HCT116 (cell line): ENCODE data around the gene PCDH20. TPM values are rescaled to one million over a fixed set of nuclear protein-coding genes. Genes with fewer than 3 reads are reported as not detected.

Source experiments
- ATAC-seq: fragments of 200-7000 bp; cut with Tn5 transposase; 2 replicates; pipeline ENCODE4 v1.9.1; 2020; ENCODE audit warnings: mild to moderate bottlenecking, moderate library complexity
- BruUV-seq: library from RNA; stranded (reverse); fragments of 400-500 nt; replicated peaks from 2 replicates; lab custom pipeline; 2021; lab: Mats Ljungman, UMichigan
- CTCF ChIA-PET: fragments of 300-600 bp; sonication (Branson Sonifier 250); formaldehyde crosslinking; loops from one replicate; lab custom pipeline; 2021; ENCODE audit warnings: antibody characterized with exemption; lab: Charles Lee
- POLR2A ChIA-PET: fragments of 300-600, 350-600 bp; sonication (Branson Sonifier 250); formaldehyde crosslinking; loops from one replicate; lab custom pipeline; 2021; ENCODE audit warnings: antibody characterized with exemption; lab: Charles Lee
- RAD21 ChIA-PET, 2 experiments: fragments of 300-600 bp; sonication (Branson Sonifier 250); formaldehyde crosslinking; loops; one replicate each; lab custom pipeline; 2023; ENCODE audit warnings: low total read pairs in 2 of 2; ENCODE audit not compliant: uncharacterized antibody in 2 of 2, unreplicated experiment in 2 of 2, low non-redundant PET in 1 of 2; lab: Charles Lee
- DNase-seq: peaks from one replicate; pipeline ENCODE4 v3.0.0-alpha.2; 2010; ENCODE audit warnings: low read depth, low spot score
- H2AFZ ChIP-seq: fragments of 200-600 bp; shearing (Covaris generic), sonication (generic); 2 replicates; pipeline ENCODE4 v1.6.1; 2017; ENCODE audit warnings: low read depth, mixed run types, mixed read lengths, antibody characterized with exemption, low read length; ENCODE audit not compliant: poor library complexity, severe bottlenecking
- H3K27ac ChIP-seq: 2 replicates; pipeline ENCODE4 v1.5.1; 2012; ENCODE audit warnings: low read depth, low read length
- H3K27me3 ChIP-seq: fragments of 200-600 bp; sonication (generic); 2 replicates; pipeline ENCODE4 v1.6.1; 2016; ENCODE audit warnings: mixed run types, low read length, mixed read lengths; ENCODE audit not compliant: insufficient read depth
- H3K36me3 ChIP-seq, 2 experiments: fragments of 200-500 bp in 1 of 2; fragments of 200-600 bp in 1 of 2; sonication (Bioruptor generic) in 1 of 2; sonication (generic) in 1 of 2; 2 replicates each; pipeline versions ENCODE4 v1.5.1 to v1.6.1; 2014 to 2016; ENCODE audit warnings: low read length in 2 of 2, inconsistent platforms in 1 of 2, mixed read lengths in 1 of 2, mixed run types in 1 of 2; ENCODE audit not compliant: insufficient read depth in 2 of 2, control insufficient read depth in 1 of 2
- H3K4me1 ChIP-seq, 2 experiments: fragments of 200-600 bp in 1 of 2; sonication (generic) in 1 of 2; 2 replicates each; pipeline versions ENCODE4 v1.5.1 to v1.6.1; 2012 to 2017; ENCODE audit warnings: low read length in 2 of 2, inconsistent platforms in 1 of 2, mild to moderate bottlenecking in 1 of 2, mixed read lengths in 1 of 2, mixed run types in 1 of 2, moderate library complexity in 1 of 2; ENCODE audit not compliant: insufficient read depth in 2 of 2, control insufficient read depth in 1 of 2
- H3K4me2 ChIP-seq: fragments of 200-600 bp; sonication (generic); 2 replicates; pipeline ENCODE4 v1.6.1; 2017; ENCODE audit warnings: mixed run types, low read length, mixed read lengths
- H3K4me3 ChIP-seq, 2 experiments: fragments of 200-600 bp in 1 of 2; sonication (generic) in 1 of 2; replicated peaks in 1 of 2; 2 replicates each; pipeline ENCODE4 v1.5.1; 2011 to 2016; ENCODE audit warnings: low read length in 2 of 2, control low read depth in 1 of 2, low read depth in 1 of 2, mild to moderate bottlenecking in 1 of 2, mixed read lengths in 1 of 2, mixed run types in 1 of 2
- H3K79me2 ChIP-seq: fragments of 200-600 bp; sonication (generic); 2 replicates; pipeline ENCODE4 v1.6.1; 2017; ENCODE audit warnings: mild to moderate bottlenecking, mixed run types, low read length, moderate library complexity, mixed read lengths; ENCODE audit not compliant: insufficient read depth
- H3K9ac ChIP-seq: fragments of 200-600 bp; sonication (generic); 2 replicates; pipeline ENCODE4 v1.6.1; 2016; ENCODE audit warnings: low read length, mixed read lengths
- H3K9me2 ChIP-seq: fragments of 200-600 bp; sonication (generic), shearing (Covaris generic); 2 replicates; pipeline ENCODE4 v1.6.1; 2017; ENCODE audit warnings: mixed run types, mild to moderate bottlenecking, moderate library complexity; ENCODE audit not compliant: insufficient read depth
- H3K9me3 ChIP-seq, 2 experiments: fragments of 200-500 bp in 1 of 2; fragments of 200-600 bp in 1 of 2; sonication (Bioruptor generic) in 1 of 2; sonication (generic) in 1 of 2; 2 replicates each; pipeline ENCODE4 v1.6.1; 2014 to 2017; ENCODE audit warnings: low read length in 2 of 2, mixed read lengths in 2 of 2, inconsistent platforms in 1 of 2, low read depth in 1 of 2, mild to moderate bottlenecking in 1 of 2, mixed run types in 1 of 2, moderate library complexity in 1 of 2; ENCODE audit not compliant: control insufficient read depth in 1 of 2, insufficient read depth in 1 of 2
- H4K20me1 ChIP-seq: fragments of 200-600 bp; sonication (generic), shearing (Covaris generic); 2 replicates; pipeline ENCODE4 v1.6.1; 2017; ENCODE audit warnings: mixed run types, mild to moderate bottlenecking, moderate library complexity; ENCODE audit not compliant: insufficient read depth
- CBX3 ChIP-seq: IDR thresholded peaks from 2 replicates; pipeline ENCODE4 v1.6.1; 2012; ENCODE audit warnings: low read depth
- CEBPB ChIP-seq: IDR thresholded peaks from 2 replicates; pipeline ENCODE4 v1.6.1; 2012; ENCODE audit warnings: low read depth
- EGR1 ChIP-seq: IDR thresholded peaks from 2 replicates; pipeline ENCODE4 v1.6.1; 2012; ENCODE audit warnings: low read depth
- ELF1 ChIP-seq: IDR thresholded peaks from 2 replicates; pipeline ENCODE4 v1.6.1; 2012; ENCODE audit warnings: low read depth, borderline replicate concordance
- EZH2 ChIP-seq: fragments of 200-600 bp; sonication (generic); IDR thresholded peaks from 2 replicates; pipeline ENCODE4 v1.6.1; 2017; ENCODE audit warnings: antibody characterized with exemption, mixed run types
- JUND ChIP-seq: IDR thresholded peaks from 2 replicates; pipeline ENCODE4 v1.6.1; 2012
- POLR2A ChIP-seq: IDR thresholded peaks from 2 replicates; pipeline ENCODE4 v1.7.0; 2011; ENCODE audit warnings: borderline replicate concordance; ENCODE audit not compliant: insufficient read depth, insufficient read length; ENCODE audit errors: extremely low read depth
- POLR2AphosphoS5 ChIP-seq: IDR thresholded peaks from 2 replicates; pipeline ENCODE4 v1.6.1; 2011; ENCODE audit warnings: mild to moderate bottlenecking, low read depth, low read length, moderate library complexity
- RAD21 ChIP-seq: IDR thresholded peaks from 2 replicates; pipeline ENCODE4 v1.6.1; 2012; ENCODE audit warnings: low read depth, mild to moderate bottlenecking
- SIN3A ChIP-seq: IDR thresholded peaks from 2 replicates; pipeline ENCODE4 v1.6.1; 2012; ENCODE audit warnings: low read depth
- SP1 ChIP-seq: IDR thresholded peaks from 2 replicates; pipeline ENCODE4 v1.6.1; 2012; ENCODE audit warnings: low read depth
- TCF7L2 ChIP-seq: IDR thresholded peaks from 2 replicates; pipeline ENCODE4 v1.7.0; 2011; ENCODE audit warnings: borderline replicate concordance, inconsistent platforms; ENCODE audit not compliant: insufficient read depth, insufficient read length; ENCODE audit errors: extremely low read depth
- ZNF274 ChIP-seq: fragments of 200-500 bp; sonication (Bioruptor generic); IDR thresholded peaks from 2 replicates; pipeline ENCODE4 v1.6.1; 2014; ENCODE audit warnings: mild to moderate bottlenecking, low read depth, low read length, inconsistent platforms
- intact Hi-C: fragments of 100-400 bp; cut with micrococcal nuclease; formaldehyde crosslinking; loops from 2 replicates; pipeline ENCODE4 v1.10.0; 2022
- total RNA-seq: library from RNA; stranded (reverse); gene quantifications from one replicate; pipeline ENCODE4 v1.2.1, GENCODE V29; 2021; ENCODE audit not compliant: unreplicated experiment
- TF ChIP-seq, protein P1 (sequence below): IDR thresholded peaks from 2 replicates; pipeline ENCODE4 v1.6.1; 2012; ENCODE audit warnings: low read depth
- TF ChIP-seq, protein P2 (sequence below), 3 experiments: fragments of 200-600 bp in 1 of 3; sonication (generic) in 1 of 3; IDR thresholded peaks in 2 of 3; conservative IDR thresholded peaks in 1 of 3; 2 replicates each; pipeline ENCODE4 v1.5.1; 2012 to 2017; ENCODE audit warnings: low read depth in 2 of 3, low read length in 2 of 3, antibody characterized with exemption in 1 of 3, borderline replicate concordance in 1 of 3, control low read depth in 1 of 3, mild to moderate bottlenecking in 1 of 3, mixed read lengths in 1 of 3, mixed run types in 1 of 3, moderate library complexity in 1 of 3; ENCODE audit not compliant: insufficient read depth in 1 of 3
- TF ChIP-seq, protein P3 (sequence below): IDR thresholded peaks from 2 replicates; pipeline ENCODE4 v1.6.1; 2012

Gene PCDH20
- total RNA-seq, 1 experiment from 2014 or later = not detected

DNA sequence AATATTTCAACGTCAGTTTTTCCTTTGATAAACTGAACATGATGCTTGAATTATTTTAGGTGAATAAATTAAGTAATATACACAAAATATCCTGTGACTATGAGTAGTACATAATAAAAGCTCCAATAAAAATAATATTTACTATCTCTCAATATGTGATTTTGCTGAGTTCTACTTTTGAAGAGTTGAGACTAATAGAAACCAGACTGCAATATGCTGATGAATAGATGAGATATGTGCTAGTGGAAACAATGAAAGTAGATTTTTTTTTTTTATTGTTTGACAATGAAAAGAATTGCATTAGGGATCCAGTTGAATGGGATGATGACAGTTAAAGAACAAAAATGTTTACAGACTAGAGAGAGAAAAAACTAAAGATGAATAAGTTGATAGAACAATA lies 16.4 kb upstream of the PCDH20 start:
- ChIA-PET RAD21 (no interaction called here), POLR2A (no interaction called here), CTCF (no interaction called here)
- no peaks in the 10 kb centered on the region for H4K20me1 ChIP-seq
- no peaks in the 10 kb centered on the region for H3K4me1 ChIP-seq
- no peak overlapping the region for H2AFZ ChIP-seq
- no peaks in the 10 kb centered on the region for H3K36me3 ChIP-seq
- H3K79me2 ChIP-seq = no peaks in the 10 kb centered on the region
- intact Hi-C loops = no loop called here
- no peaks in the 10 kb centered on the region for H3K27me3 ChIP-seq
- H3K9me2 ChIP-seq = no peaks in the 10 kb centered on the region
- DNase-seq = no peak
- no peaks in the 10 kb centered on the region for H3K9me3 ChIP-seq
- ATAC-seq = no peak
- H3K4me2 ChIP-seq = no peak overlapping the region
- TF ChIP-seq SIN3A (no peak), CEBPB (no peak), CBX3 (no peak), ELF1 (no peak), RAD21 (no peak), TCF7L2 (no peak), JUND (no peak), EZH2 (no peak), ZNF274 (no peak), SP1 (no peak), EGR1 (no peak), POLR2A (no peak), POLR2AphosphoS5 (no peak)
- TF ChIP-seq, protein P1, sequence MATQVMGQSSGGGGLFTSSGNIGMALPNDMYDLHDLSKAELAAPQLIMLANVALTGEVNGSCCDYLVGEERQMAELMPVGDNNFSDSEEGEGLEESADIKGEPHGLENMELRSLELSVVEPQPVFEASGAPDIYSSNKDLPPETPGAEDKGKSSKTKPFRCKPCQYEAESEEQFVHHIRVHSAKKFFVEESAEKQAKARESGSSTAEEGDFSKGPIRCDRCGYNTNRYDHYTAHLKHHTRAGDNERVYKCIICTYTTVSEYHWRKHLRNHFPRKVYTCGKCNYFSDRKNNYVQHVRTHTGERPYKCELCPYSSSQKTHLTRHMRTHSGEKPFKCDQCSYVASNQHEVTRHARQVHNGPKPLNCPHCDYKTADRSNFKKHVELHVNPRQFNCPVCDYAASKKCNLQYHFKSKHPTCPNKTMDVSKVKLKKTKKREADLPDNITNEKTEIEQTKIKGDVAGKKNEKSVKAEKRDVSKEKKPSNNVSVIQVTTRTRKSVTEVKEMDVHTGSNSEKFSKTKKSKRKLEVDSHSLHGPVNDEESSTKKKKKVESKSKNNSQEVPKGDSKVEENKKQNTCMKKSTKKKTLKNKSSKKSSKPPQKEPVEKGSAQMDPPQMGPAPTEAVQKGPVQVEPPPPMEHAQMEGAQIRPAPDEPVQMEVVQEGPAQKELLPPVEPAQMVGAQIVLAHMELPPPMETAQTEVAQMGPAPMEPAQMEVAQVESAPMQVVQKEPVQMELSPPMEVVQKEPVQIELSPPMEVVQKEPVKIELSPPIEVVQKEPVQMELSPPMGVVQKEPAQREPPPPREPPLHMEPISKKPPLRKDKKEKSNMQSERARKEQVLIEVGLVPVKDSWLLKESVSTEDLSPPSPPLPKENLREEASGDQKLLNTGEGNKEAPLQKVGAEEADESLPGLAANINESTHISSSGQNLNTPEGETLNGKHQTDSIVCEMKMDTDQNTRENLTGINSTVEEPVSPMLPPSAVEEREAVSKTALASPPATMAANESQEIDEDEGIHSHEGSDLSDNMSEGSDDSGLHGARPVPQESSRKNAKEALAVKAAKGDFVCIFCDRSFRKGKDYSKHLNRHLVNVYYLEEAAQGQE = no peak
- TF ChIP-seq, protein P2, sequence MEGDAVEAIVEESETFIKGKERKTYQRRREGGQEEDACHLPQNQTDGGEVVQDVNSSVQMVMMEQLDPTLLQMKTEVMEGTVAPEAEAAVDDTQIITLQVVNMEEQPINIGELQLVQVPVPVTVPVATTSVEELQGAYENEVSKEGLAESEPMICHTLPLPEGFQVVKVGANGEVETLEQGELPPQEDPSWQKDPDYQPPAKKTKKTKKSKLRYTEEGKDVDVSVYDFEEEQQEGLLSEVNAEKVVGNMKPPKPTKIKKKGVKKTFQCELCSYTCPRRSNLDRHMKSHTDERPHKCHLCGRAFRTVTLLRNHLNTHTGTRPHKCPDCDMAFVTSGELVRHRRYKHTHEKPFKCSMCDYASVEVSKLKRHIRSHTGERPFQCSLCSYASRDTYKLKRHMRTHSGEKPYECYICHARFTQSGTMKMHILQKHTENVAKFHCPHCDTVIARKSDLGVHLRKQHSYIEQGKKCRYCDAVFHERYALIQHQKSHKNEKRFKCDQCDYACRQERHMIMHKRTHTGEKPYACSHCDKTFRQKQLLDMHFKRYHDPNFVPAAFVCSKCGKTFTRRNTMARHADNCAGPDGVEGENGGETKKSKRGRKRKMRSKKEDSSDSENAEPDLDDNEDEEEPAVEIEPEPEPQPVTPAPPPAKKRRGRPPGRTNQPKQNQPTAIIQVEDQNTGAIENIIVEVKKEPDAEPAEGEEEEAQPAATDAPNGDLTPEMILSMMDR (IDR thresholded peaks at IDR 0.05 in 2 of 3, conservative IDR thresholded peaks at IDR 0.05 in 1 of 3; ENCODE audit: borderline replicate concordance in 1 of 3, insufficient read depth in 1 of 3, low read depth in 2 of 3, low read length in 2 of 3) = no peak
- TF ChIP-seq, protein P3, sequence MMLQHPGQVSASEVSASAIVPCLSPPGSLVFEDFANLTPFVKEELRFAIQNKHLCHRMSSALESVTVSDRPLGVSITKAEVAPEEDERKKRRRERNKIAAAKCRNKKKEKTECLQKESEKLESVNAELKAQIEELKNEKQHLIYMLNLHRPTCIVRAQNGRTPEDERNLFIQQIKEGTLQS = no peak
- no peak overlapping the region for H3K27ac ChIP-seq
- BruUV-seq = no TSS peak
- no peak overlapping the region for H3K9ac ChIP-seq
- no peak overlapping the region for H3K4me3 ChIP-seq
